Lung (tissue), 12 donors: Measurements from ENCODE around the gene LYZL2. TPM values are rescaled to one million over a fixed set of nuclear protein-coding genes. Genes with fewer than 3 reads are reported as not detected.
A peak's percentile ranks its signal among the peaks of the same experiment; 100 is the strongest.
"Not testable (repeated sequence)": the region's sequence is repeated elsewhere in the genome, so short reads cannot be mapped to it uniquely, and the experiment has no call there.

Source experiments
- ATAC-seq: fragments of 200-7000 bp; cut with Tn5 transposase; one replicate; pipeline ENCODE4 v1.9.1; 2020; ENCODE audit warnings: moderate number of reproducible peaks; ENCODE audit not compliant: insufficient read depth, low FRiP score
- DNase-seq, 3 donors: peaks; one replicate each; pipeline ENCODE4 v3.0.0-alpha.2; 2013 to 2017
- H3K27ac ChIP-seq, 2 donors: one replicate each; pipeline ENCODE4 v1.5.1; 2013; ENCODE audit warnings: mild to moderate bottlenecking in 2 of 2, moderate library complexity in 2 of 2, control low read depth in 1 of 2, inconsistent platforms in 1 of 2, low read depth in 1 of 2, low read length in 1 of 2
- H3K27me3 ChIP-seq, 3 donors: one replicate each; pipeline ENCODE4 v1.5.1; 2013; ENCODE audit warnings: low read length in 2 of 3; ENCODE audit not compliant: control insufficient read depth in 3 of 3, insufficient read depth in 3 of 3
- H3K36me3 ChIP-seq, 4 donors: one replicate each; pipeline ENCODE4 v1.5.1; 2013; ENCODE audit warnings: low read length in 4 of 4, mild to moderate bottlenecking in 1 of 4, moderate library complexity in 1 of 4; ENCODE audit not compliant: control insufficient read depth in 4 of 4, insufficient read depth in 4 of 4
- H3K4me1 ChIP-seq, 5 donors: one replicate each; pipeline ENCODE4 v1.5.1; 2013; ENCODE audit warnings: low read length in 5 of 5, mild to moderate bottlenecking in 2 of 5, moderate library complexity in 1 of 5; ENCODE audit not compliant: control insufficient read depth in 5 of 5, insufficient read depth in 5 of 5
- H3K4me3 ChIP-seq: one replicate; pipeline ENCODE4 v1.5.1; 2013; ENCODE audit warnings: mild to moderate bottlenecking, control low read depth, moderate library complexity
- H3K9ac ChIP-seq, 2 donors: one replicate each; pipeline ENCODE4 v1.5.1; 2013; ENCODE audit warnings: low read length in 2 of 2, control low read depth in 1 of 2; ENCODE audit not compliant: insufficient read depth in 1 of 2
- H3K9me3 ChIP-seq, 4 donors: one replicate each; pipeline ENCODE4 v1.5.1; 2013; ENCODE audit warnings: low read length in 3 of 4, mild to moderate bottlenecking in 1 of 4, moderate library complexity in 1 of 4; ENCODE audit not compliant: control insufficient read depth in 4 of 4, insufficient read depth in 3 of 4
- WGBS, 2 donors: extraction: QIAGEN DNeasy Blood & Tissue Kit; methylation state at CpG; one replicate each; pipeline ENCODE4 v1.1.7; 2013; 5-methylcytosine and 5-hydroxymethylcytosine counted together
- polyA plus RNA-seq, 2 donors: library from polyadenylated mRNA; stranded (reverse); fragments of 200-250 nt; gene quantifications; one replicate each; pipeline ENCODE4 v1.2.1, GENCODE V29; 2013
- total RNA-seq, 2 donors: library from RNA; depleted of rRNA in 1 of 2; stranded (reverse); fragments of >200 nt in 1 of 2; gene quantifications; one replicate each; pipeline ENCODE4 v1.2.1, GENCODE V29; 2014 to 2021
- TF ChIP-seq, protein P1 (sequence below): IDR thresholded peaks from 2 replicates; pipeline ENCODE4 v1.5.1; 2012; ENCODE audit warnings: mild to moderate bottlenecking; ENCODE audit errors: control extremely low read depth, extremely low read depth
- donor health status: control.
- donor health status: control.
- donor health status: Bipolar disorder and iron deficiency.
- donor health status: healthy.
- donor health status: DM: yes; HTN: yes; CAD: no.

Gene LYZL2
- total and polyA plus RNA-seq, 4 donors = not detected

DNA sequence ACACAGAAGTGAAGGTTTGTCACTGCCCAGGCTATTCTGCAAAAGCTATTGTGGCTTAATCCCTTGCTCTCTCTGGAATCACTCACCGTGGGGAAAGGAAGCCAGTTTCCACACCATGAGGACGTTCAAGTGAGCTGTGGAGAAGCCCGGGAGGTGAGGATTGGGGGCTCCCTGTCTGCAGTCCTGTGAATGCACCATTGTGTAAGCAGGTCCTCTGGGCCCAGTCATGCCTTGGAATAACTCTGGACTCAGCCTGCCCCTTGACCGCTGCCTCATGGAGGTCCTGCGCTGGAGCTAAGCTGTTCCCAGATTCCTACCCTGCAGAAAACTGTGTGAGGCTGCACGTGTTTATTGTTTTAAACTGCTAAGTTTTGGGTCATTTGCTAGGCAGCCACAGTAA lies 33.5 kb downstream of the LYZL2 start:
- H3K36me3 ChIP-seq = no peaks in the 10 kb centered on the region
- H3K27me3 ChIP-seq = no peaks in the 10 kb centered on the region
- TF ChIP-seq, protein P1, sequence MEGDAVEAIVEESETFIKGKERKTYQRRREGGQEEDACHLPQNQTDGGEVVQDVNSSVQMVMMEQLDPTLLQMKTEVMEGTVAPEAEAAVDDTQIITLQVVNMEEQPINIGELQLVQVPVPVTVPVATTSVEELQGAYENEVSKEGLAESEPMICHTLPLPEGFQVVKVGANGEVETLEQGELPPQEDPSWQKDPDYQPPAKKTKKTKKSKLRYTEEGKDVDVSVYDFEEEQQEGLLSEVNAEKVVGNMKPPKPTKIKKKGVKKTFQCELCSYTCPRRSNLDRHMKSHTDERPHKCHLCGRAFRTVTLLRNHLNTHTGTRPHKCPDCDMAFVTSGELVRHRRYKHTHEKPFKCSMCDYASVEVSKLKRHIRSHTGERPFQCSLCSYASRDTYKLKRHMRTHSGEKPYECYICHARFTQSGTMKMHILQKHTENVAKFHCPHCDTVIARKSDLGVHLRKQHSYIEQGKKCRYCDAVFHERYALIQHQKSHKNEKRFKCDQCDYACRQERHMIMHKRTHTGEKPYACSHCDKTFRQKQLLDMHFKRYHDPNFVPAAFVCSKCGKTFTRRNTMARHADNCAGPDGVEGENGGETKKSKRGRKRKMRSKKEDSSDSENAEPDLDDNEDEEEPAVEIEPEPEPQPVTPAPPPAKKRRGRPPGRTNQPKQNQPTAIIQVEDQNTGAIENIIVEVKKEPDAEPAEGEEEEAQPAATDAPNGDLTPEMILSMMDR = no peak
- 80 to 82% methylated on average over 6 of the region's 6 CpGs for WGBS, 2 donors
- no peaks in the 10 kb centered on the region for H3K9me3 ChIP-seq
- no peak overlapping the region for H3K27ac ChIP-seq
- no peak for DNase-seq
- no peak overlapping the region for H3K9ac ChIP-seq
- ATAC-seq = no peak
- peaks cover 0 to 5% (median 0%) of the 10 kb centered on the region in 5 donors for H3K4me1 ChIP-seq
- H3K4me3 ChIP-seq = no peak overlapping the region

GRCh38 chr10:30594077-30594476 lies 35.5 kb downstream of the LYZL2 start:
- H3K36me3 ChIP-seq = no peaks in the 10 kb centered on the region
- no peak overlapping the region for H3K9ac ChIP-seq
- no peaks in the 10 kb centered on the region for H3K27me3 ChIP-seq
- no peaks in the 10 kb centered on the region for H3K9me3 ChIP-seq
- TF ChIP-seq, protein P1 = no peak
- DNase-seq (no peak), ATAC-seq (no peak)
- H3K4me1 ChIP-seq = peaks cover 0 to 5% (median 0%) of the 10 kb centered on the region in 5 donors
- no peak overlapping the region for H3K4me3 ChIP-seq
- WGBS, 2 donors = 57 to 69% methylated on average over 4 of the region's 4 CpGs
- H3K27ac ChIP-seq = no peak overlapping the region

DNA sequence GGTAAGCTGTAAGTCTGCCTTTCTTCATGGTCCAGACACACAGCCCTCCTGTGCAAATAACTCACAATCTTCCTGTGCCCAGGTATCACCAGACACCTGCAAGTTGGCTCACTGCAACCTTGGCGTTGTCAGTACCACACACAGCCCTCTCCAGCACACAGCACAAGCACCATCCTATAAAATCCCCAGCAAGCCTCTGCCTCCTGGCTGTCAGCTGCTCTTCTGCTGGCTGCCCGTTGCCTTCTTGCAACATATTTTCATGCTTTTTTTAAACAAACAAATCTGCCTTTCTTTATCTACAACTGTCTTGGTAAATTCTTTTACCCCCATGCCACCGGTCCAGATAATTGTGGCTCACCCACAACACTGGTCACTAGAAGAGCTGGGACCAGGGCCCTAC lies 36.8 kb downstream of the LYZL2 start:
- 62 to 66% methylated on average over 3 of the region's 3 CpGs for WGBS, 2 donors
- H3K9me3 ChIP-seq = not testable (repeated sequence)

DNA sequence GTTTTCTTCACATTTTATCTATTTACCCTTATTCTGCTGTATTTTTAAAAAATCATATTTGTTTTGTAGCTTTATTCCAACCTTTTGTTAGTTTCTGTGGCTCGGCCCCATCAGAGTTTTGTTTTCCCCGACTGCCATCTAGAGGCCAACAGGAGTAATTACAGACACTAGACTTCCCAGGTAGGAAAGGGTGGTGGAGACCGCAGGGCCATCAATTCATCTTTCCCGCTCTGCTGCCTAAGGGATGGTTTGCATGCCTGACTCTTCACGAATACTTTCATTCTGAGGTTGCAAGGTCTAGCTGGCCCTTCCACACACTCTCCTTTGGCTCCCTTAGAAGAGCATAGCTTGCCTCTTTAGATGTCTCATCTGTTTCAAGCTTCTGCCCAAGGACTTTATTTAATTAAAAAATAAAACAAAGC lies 38.3 kb downstream of the LYZL2 start:
- no peaks in the 10 kb centered on the region for H3K27me3 ChIP-seq
- no peaks in the 10 kb centered on the region for H3K9me3 ChIP-seq
- 1 to 3% methylated on average over 5 of the region's 5 CpGs for WGBS, 2 donors
- TF ChIP-seq, protein P1 = peak; percentile 86
- H3K4me1 ChIP-seq = peaks cover 0 to 3% (median 0%) of the 10 kb centered on the region in 5 donors
- ATAC-seq = peak; percentile 82
- no peak overlapping the region for H3K4me3 ChIP-seq
- peak; percentile 53 to 77 (median 75) for DNase-seq
- H3K9ac ChIP-seq = no peak overlapping the region
- H3K27ac ChIP-seq = no peak overlapping the region
- H3K36me3 ChIP-seq = no peaks in the 10 kb centered on the region

More for the DNA sequence above, 36.8 kb downstream of the LYZL2 start:
- not testable (repeated sequence) for H3K9ac ChIP-seq, DNase-seq, H3K27me3 ChIP-seq, ATAC-seq, H3K4me3 ChIP-seq, H3K36me3 ChIP-seq, H3K27ac ChIP-seq, H3K4me1 ChIP-seq
